Colonic mucosa (tissue), 4 donors: ENCODE data around the gene JAKMIP1. TPM values are rescaled to one million over a fixed set of nuclear protein-coding genes. Genes with fewer than 3 reads are reported as not detected.

Experiments
- DNase-seq: peaks from one replicate; pipeline ENCODE4 v3.0.0-alpha.2; 2020
- H3K27ac ChIP-seq: fragments of 200-600 bp; one replicate; pipeline ENCODE4 v1.8.0; 2021
- H3K27me3 ChIP-seq: fragments of 200-600 bp; one replicate; pipeline ENCODE4 v1.8.0; 2021
- H3K36me3 ChIP-seq: fragments of 200-600 bp; one replicate; pipeline ENCODE4 v1.8.0; 2021
- H3K4me1 ChIP-seq: fragments of 200-600 bp; one replicate; pipeline ENCODE4 v1.8.0; 2021; ENCODE audit warnings: mild to moderate bottlenecking
- H3K4me3 ChIP-seq: fragments of 200-600 bp; one replicate; pipeline ENCODE4 v1.8.0; 2021
- H3K9ac ChIP-seq, 2 donors: one replicate each; pipeline ENCODE4 v1.7.0; 2013; ENCODE audit warnings: control low read depth in 2 of 2, low read depth in 2 of 2, low read length in 2 of 2
- H3K9me3 ChIP-seq: fragments of 200-600 bp; one replicate; pipeline ENCODE4 v1.8.0; 2021
- CTCF ChIP-seq: fragments of 200-600 bp; IDR thresholded peaks from one replicate; pipeline ENCODE4 v1.8.0; 2022; ENCODE audit warnings: antibody characterized with exemption, mild to moderate bottlenecking
- intact Hi-C: fragments of 100-400 bp; cut with DNase I; formaldehyde crosslinking; loops from one replicate; pipeline ENCODE4 v1.14.1; 2022
- total RNA-seq, 2 donors: library from RNA; stranded (reverse); fragmentation: NEBNext Ultra II Directional in 1 of 2; extraction: Animal tissue kit (Norgen Biotek cat#: 25700) in 1 of 2; gene quantifications; one replicate each; pipeline ENCODE4 v1.2.1, GENCODE V29; 2021
- donor health status: healthy.
- donor health status: DM: no; HTN: no; CAD: no.
- donor health status: DM: no; HTN: no; CAD: no.

The JAKMIP1 gene
- total RNA-seq, 2 donors from 2014 or later, result 0.19 to 0.42 TPM

DNA sequence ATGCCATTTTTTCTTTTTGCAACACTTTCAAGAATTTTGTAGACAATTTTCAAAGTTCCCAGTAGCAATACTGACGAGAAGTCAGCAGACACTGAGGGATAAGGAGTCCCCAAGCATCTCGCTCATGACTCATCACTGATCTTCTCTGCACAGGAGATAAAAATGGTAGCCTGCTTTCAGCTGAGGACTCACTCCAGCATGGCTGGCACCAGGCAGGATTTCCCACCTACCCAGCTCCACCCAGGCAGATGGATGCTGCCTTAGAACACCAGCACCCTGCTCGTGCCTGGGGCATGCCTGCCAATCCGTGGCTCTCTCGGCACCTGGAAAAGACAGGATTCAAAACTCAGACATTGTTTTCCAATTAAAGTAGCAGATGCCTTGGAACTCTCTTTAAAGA is 24.9 kb downstream of the JAKMIP1 start:
- H3K9ac ChIP-seq, result no peak overlapping the region
- TF ChIP-seq CTCF, result no peak
- no peaks in the 10 kb centered on the region for H3K27me3 ChIP-seq
- no peaks in the 10 kb centered on the region for H3K4me1 ChIP-seq
- H3K4me3 ChIP-seq, result no peak overlapping the region
- no peak for DNase-seq
- no peaks in the 10 kb centered on the region for H3K9me3 ChIP-seq
- intact Hi-C loops, result no loop called here
- no peak overlapping the region for H3K27ac ChIP-seq
- H3K36me3 ChIP-seq, result no peaks in the 10 kb centered on the region

- intact Hi-C loops, result no loop called here
- DNase-seq, result no peak
- TF ChIP-seq CTCF, result no peak
- no peak overlapping the region for H3K4me3 ChIP-seq
- H3K9me3 ChIP-seq, result no peaks in the 10 kb centered on the region
- no peaks in the 10 kb centered on the region for H3K36me3 ChIP-seq
- H3K4me1 ChIP-seq, result no peaks in the 10 kb centered on the region
- no peak overlapping the region for H3K27ac ChIP-seq
- no peaks in the 10 kb centered on the region for H3K27me3 ChIP-seq
- H3K9ac ChIP-seq, result no peak overlapping the region
Measured at GRCh38 chr4:6172927-6173200, 27.5 kb downstream of the JAKMIP1 start.

DNA sequence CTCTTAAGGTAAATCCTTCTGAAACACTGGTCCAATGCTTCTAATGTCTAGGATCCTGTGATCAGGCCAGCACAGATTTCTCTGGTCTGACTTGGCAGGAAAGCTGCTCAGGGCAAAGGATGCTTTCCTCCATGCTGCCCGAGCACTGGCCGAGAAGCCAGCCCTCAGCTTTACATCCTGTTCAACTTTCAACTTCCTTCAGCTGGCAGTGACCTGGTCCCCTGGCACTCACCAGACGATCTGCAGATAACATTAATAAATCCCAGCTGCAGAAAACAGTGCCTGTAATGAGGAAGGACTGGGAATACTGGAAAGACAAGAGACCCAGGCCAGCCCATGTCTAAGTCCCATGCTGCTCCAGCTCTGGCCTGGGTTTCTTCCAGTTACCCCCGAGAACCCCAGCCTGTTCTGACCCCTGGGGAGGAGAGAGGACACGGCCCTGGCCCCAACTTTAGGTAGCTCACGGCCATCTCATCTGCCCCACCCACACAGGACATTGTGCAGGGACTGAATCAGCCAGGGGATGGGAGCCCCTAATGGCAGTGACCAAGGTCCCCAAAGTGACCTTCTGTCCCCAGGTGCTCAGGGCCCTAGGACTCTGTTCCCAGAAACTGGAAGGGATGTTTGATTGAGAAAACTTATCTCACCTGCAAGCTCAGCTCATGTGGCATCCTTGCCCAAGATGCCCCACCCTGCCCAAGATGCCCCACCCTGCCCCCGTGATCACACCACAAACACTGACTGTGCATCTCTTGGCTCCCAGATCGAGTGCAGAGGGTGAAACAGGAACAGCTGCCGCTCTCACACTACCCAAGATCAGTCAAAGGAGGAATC is 28.0 kb downstream of the JAKMIP1 start:
- Histone ChIP-seq H3K4me3 (no peak overlapping the region), H3K9ac (no peak overlapping the region), H3K9me3 (no peaks in the 10 kb centered on the region), H3K4me1 (no peaks in the 10 kb centered on the region), H3K27me3 (no peaks in the 10 kb centered on the region), H3K27ac (no peak overlapping the region), H3K36me3 (no peaks in the 10 kb centered on the region)
- intact Hi-C loops, result no loop called here
- TF ChIP-seq CTCF, result no peak
- DNase-seq, result no peak

DNA sequence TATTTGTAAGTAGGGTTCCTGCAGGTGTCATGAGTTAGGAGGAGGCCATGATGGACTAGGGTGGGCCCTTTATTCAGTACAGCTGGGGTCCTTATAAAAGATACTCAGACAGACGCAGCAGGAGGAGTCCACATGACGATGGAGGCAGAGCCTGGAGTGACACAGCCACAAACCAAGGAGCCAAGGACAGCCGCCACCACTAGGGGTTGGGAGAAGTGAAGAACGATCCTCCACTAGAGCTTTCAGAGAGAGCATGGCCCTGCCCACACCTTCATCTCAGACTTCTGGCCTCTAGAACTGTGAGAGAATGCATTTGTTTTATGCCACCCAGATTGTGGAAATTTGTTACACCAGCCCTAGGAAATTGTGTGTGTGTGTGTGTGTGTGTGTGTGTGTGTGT is 31.1 kb downstream of the JAKMIP1 start:
- no peak overlapping the region for H3K4me3 ChIP-seq
- no peaks in the 10 kb centered on the region for H3K9me3 ChIP-seq
- DNase-seq, result no peak
- H3K4me1 ChIP-seq, result no peaks in the 10 kb centered on the region
- TF ChIP-seq CTCF, result no peak
- H3K9ac ChIP-seq, result no peak overlapping the region
- intact Hi-C loops, result no loop called here
- no peak overlapping the region for H3K27ac ChIP-seq
- no peaks in the 10 kb centered on the region for H3K36me3 ChIP-seq
- H3K27me3 ChIP-seq, result no peaks in the 10 kb centered on the region

- Histone ChIP-seq H3K4me1 (no peaks in the 10 kb centered on the region), H3K9ac (no peak overlapping the region), H3K27me3 (no peaks in the 10 kb centered on the region), H3K36me3 (no peaks in the 10 kb centered on the region), H3K27ac (no peak overlapping the region), H3K9me3 (no peaks in the 10 kb centered on the region), H3K4me3 (no peak overlapping the region)
- no peak for DNase-seq
- intact Hi-C loops, result no loop called here
- no peak for TF ChIP-seq CTCF
Measured at GRCh38 chr4:6165766-6166165, 34.6 kb downstream of the JAKMIP1 start.
